A549 (cell line): ENCODE data around the gene ASMTL. TPM values are rescaled to one million over a fixed set of nuclear protein-coding genes. Genes with fewer than 3 reads are reported as not detected.

ENCODE experiments used
- ATAC-seq, 2 experiments: fragments of 200-7000 bp in 1 of 2; fragments of >200 bp in 1 of 2; cut with Nextera tagmentation in 1 of 2; cut with Tn5 transposase in 1 of 2; 3 replicates each; pipeline versions ENCODE4 v1.8.0 to v1.9.1; 2018 to 2020; ENCODE audit warnings: mild to moderate bottlenecking in 1 of 2, moderate library complexity in 1 of 2
- CTCF ChIA-PET: fragments of 300-600 bp; sonication (Branson Sonifier 250); formaldehyde crosslinking; extraction: SDS; loops from one replicate; lab custom pipeline; 2021; ENCODE audit warnings: antibody characterized with exemption, inconsistent platforms; lab: Yijun Ruan, JAX
- POLR2A ChIA-PET: fragments of 350-600 bp; formaldehyde crosslinking; extraction: SDS; loops from one replicate; lab custom pipeline; 2021; ENCODE audit warnings: antibody characterized with exemption, inconsistent platforms; lab: Yijun Ruan, JAX
- DNase-seq, 2 experiments: peaks; one replicate each; pipeline versions ENCODE4 v3.0.0 to v3.0.0-alpha.2; 2011 to 2016; ENCODE audit warnings: low read depth in 1 of 2, low spot score in 1 of 2
- FAIRE-seq: peaks from 2 replicates; lab custom pipeline; 2011; peaks lifted over from hg19 to GRCh38; lab: Jason Lieb, UNC
- H3K27ac ChIP-seq, 2 experiments: fragments of >200 bp; sonication (Bioruptor Twin); formaldehyde crosslinking; 3 replicates each; pipeline ENCODE4 v1.5.1; 2016 to 2017
- H3K4me1 ChIP-seq: fragments of >200 bp; sonication (Bioruptor Twin); formaldehyde crosslinking; 3 replicates; pipeline ENCODE4 v1.6.1; 2016
- H3K4me2 ChIP-seq: fragments of >200 bp; sonication (Bioruptor Twin); formaldehyde crosslinking; 3 replicates; pipeline ENCODE4 v1.6.1; 2016
- H3K4me3 ChIP-seq: fragments of >200 bp; sonication (Bioruptor Twin); formaldehyde crosslinking; 3 replicates; pipeline ENCODE4 v1.5.1; 2016
- H3K9me3 ChIP-seq: fragments of >200 bp; sonication (Bioruptor Twin); formaldehyde crosslinking; 3 replicates; pipeline ENCODE4 v1.6.1; 2016
- ATOH8 ChIP-seq: fragments of 250-450 bp; sonication (Bioruptor Pico); IDR thresholded peaks from 2 replicates; pipeline ENCODE4 v1.5.0; 2020; ENCODE audit warnings: low read depth, mild to moderate bottlenecking, moderate library complexity
- BHLHE40 ChIP-seq: IDR thresholded peaks from 2 replicates; pipeline ENCODE4 v1.6.1; 2012; ENCODE audit warnings: low read depth, low read length, inconsistent platforms
- CBX2 ChIP-seq: fragments of 200-600 bp; sonication (generic); IDR thresholded peaks from 2 replicates; pipeline ENCODE4 v1.6.1; 2016; ENCODE audit warnings: low read depth, mild to moderate bottlenecking, borderline replicate concordance
- CHD2 ChIP-seq: fragments of 150-350 bp; IDR thresholded peaks from 2 replicates; pipeline ENCODE4 v1.6.1; 2014; ENCODE audit warnings: low read length; ENCODE audit not compliant: partially characterized antibody
- E2F6 ChIP-seq: IDR thresholded peaks from 2 replicates; pipeline ENCODE4 v1.6.1; 2012; ENCODE audit warnings: low read depth, borderline replicate concordance
- ESRRA ChIP-seq: fragments of 150-350 bp; IDR thresholded peaks from 2 replicates; pipeline ENCODE4 v1.6.1; 2014; ENCODE audit warnings: mild to moderate bottlenecking, low read length, borderline replicate concordance
- FOXS1 ChIP-seq: fragments of 250-450 bp; sonication (Bioruptor Pico); IDR thresholded peaks from 2 replicates; pipeline ENCODE4 v1.5.0; 2020; ENCODE audit warnings: mild to moderate bottlenecking, moderate library complexity
- GATA3 ChIP-seq: IDR thresholded peaks from 2 replicates; pipeline ENCODE4 v1.6.1; 2012; ENCODE audit warnings: borderline replicate concordance
- JUNB ChIP-seq: fragments of >200 bp; sonication (Bioruptor Twin); formaldehyde crosslinking; IDR thresholded peaks from 2 replicates; pipeline ENCODE4 v1.6.1; 2016
- KDM1A ChIP-seq: fragments of 200-600 bp; sonication (generic); IDR thresholded peaks from 2 replicates; pipeline ENCODE4 v1.6.1; 2016; ENCODE audit warnings: low read depth, mild to moderate bottlenecking
- MAFK ChIP-seq: fragments of 450-650 bp; IDR thresholded peaks from 2 replicates; pipeline ENCODE4 v1.6.1; 2014; ENCODE audit not compliant: partially characterized antibody
- MAZ ChIP-seq: fragments of 150-350 bp; IDR thresholded peaks from 2 replicates; pipeline ENCODE4 v1.6.1; 2014; ENCODE audit warnings: antibody characterized with exemption, low read depth, low read length, borderline replicate concordance
- MYC ChIP-seq: IDR thresholded peaks from 2 replicates; pipeline ENCODE4 v1.6.1; 2012; ENCODE audit warnings: mild to moderate bottlenecking, inconsistent platforms, low read length, improper control_type of control experiment, borderline replicate concordance
- NPAS2 ChIP-seq: fragments of 250-450 bp; sonication (Bioruptor Pico); IDR thresholded peaks from 2 replicates; pipeline ENCODE4 v1.8.0; 2022; ENCODE audit warnings: mild to moderate bottlenecking, moderate library complexity, borderline replicate concordance
- PHF8 ChIP-seq: fragments of 200-600 bp; sonication (generic); IDR thresholded peaks from 2 replicates; pipeline ENCODE4 v1.6.1; 2016; ENCODE audit warnings: low read depth, mild to moderate bottlenecking, antibody characterized with exemption, moderate library complexity, borderline replicate concordance
- POLR2AphosphoS2 ChIP-seq: conservative IDR thresholded peaks from 2 replicates; pipeline ENCODE4 v1.6.1; 2012; ENCODE audit warnings: low read length, improper control_type of control experiment, inconsistent platforms
- REST ChIP-seq: fragments of 200-600 bp; sonication (generic); IDR thresholded peaks from 2 replicates; pipeline ENCODE4 v1.6.1; 2016; ENCODE audit warnings: antibody characterized with exemption, mild to moderate bottlenecking, moderate library complexity
- SMC3 ChIP-seq: fragments of >200 bp; sonication (Bioruptor Twin); formaldehyde crosslinking; IDR thresholded peaks from 3 replicates; pipeline ENCODE4 v1.6.1; 2018; ENCODE audit warnings: inconsistent platforms
- SREBF2 ChIP-seq: fragments of 450-650 bp; IDR thresholded peaks from 2 replicates; pipeline ENCODE4 v1.6.1; 2014; ENCODE audit warnings: mild to moderate bottlenecking, moderate library complexity
- ZNF302 ChIP-seq: fragments of 250-450 bp; sonication (Bioruptor Pico); IDR thresholded peaks from 2 replicates; pipeline ENCODE4 v1.9.0; 2021; ENCODE audit warnings: inconsistent platforms, mild to moderate bottlenecking, moderate library complexity
- WGBS: methylation state at CpG from one replicate; pipeline ENCODE4 v1.1.6; 2017; ENCODE audit errors: missing lambda C conversion rate; 5-methylcytosine and 5-hydroxymethylcytosine counted together
- polyA plus RNA-seq, 4 experiments: library from polyadenylated mRNA; depleted of rRNA in 3 of 4; stranded (reverse); fragments of >200 nt; fragmentation: RNase III in 1 of 4; extraction: RNeasy Plus Mini Kit Qiagen cat#74134 plus additional on column Dnase treatment in 1 of 4; gene quantifications; 2 replicates in 3 of 4; 3 replicates in 1 of 4; pipeline ENCODE4 v1.2.3, GENCODE V29; 2011 to 2017
- TF ChIP-seq, protein P1 (sequence below): fragments of >200 bp; sonication (Bioruptor Twin); formaldehyde crosslinking; IDR thresholded peaks from 3 replicates; pipeline ENCODE4 v1.5.1; 2016
- TF ChIP-seq, protein P2 (sequence below): IDR thresholded peaks from 2 replicates; pipeline ENCODE4 v1.6.1; 2012

ASMTL gene
- polyA plus RNA-seq, 2 of the 4 experiments (the other 2 are of a cell fraction): 12.3 to 15.4 TPM

GRCh38 chrX:1442016-1442665, 10.6 kb downstream of the ASMTL start:
- FAIRE-seq (no peak), DNase-seq (no peak), ATAC-seq (no peak; a peak in 1 of 6 replicates)
- no peak for TF ChIP-seq SMC3
- ChIA-PET POLR2A (no interaction called here), CTCF (no interaction called here)
- Histone ChIP-seq H3K27ac (no peak overlapping the region), H3K4me2 (no peak overlapping the region), H3K4me3 (no peak overlapping the region), H3K4me1 (no peaks in the 10 kb centered on the region), H3K9me3 (no peaks in the 10 kb centered on the region)
- WGBS: 89% methylated on average over 18 of the region's 18 CpGs

DNA sequence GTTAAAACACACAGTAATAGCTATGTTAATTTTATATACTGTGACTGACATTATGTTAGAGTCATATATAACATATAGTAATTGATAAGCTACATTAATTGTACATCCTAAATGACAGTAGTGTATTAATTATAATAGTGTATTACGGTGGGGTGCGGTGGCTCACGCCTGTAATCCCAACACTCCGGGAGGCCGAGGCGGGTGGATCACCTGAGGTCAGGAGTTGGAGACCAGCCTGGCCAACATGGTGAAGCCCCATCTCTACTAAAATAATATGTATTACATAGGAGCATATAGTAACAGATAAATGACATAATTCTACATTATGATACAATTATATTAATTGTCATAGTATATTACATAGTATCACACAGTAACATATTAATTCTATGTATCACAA, 12.2 kb downstream of the ASMTL start:
- WGBS: 94% methylated on average over 6 of the region's 6 CpGs
- POLR2A ChIA-PET: no interaction called here
- FAIRE-seq (no peak), ATAC-seq (no peak), DNase-seq (no peak)
- H3K4me2 ChIP-seq: no peak overlapping the region
- H3K9me3 ChIP-seq: no peaks in the 10 kb centered on the region
- no peak overlapping the region for H3K4me3 ChIP-seq
- CTCF ChIA-PET: no interaction called here
- no peak for TF ChIP-seq PHF8
- no peaks in the 10 kb centered on the region for H3K4me1 ChIP-seq
- H3K27ac ChIP-seq: no peak overlapping the region

- no peak for TF ChIP-seq MAZ
- TF ChIP-seq MAFK: no peak
- TF ChIP-seq ZNF302 (CRISPR knock-in tag): no peak
- TF ChIP-seq KDM1A: no peak
- no peak for TF ChIP-seq MYC
- TF ChIP-seq NPAS2 (CRISPR knock-in tag): no peak
- TF ChIP-seq FOXS1 (CRISPR knock-in tag): no peak
- no peak for TF ChIP-seq JUNB
- TF ChIP-seq ATOH8 (CRISPR knock-in tag): no peak
- no peak for TF ChIP-seq SREBF2
- no peak for TF ChIP-seq GATA3
- TF ChIP-seq, protein P1, sequence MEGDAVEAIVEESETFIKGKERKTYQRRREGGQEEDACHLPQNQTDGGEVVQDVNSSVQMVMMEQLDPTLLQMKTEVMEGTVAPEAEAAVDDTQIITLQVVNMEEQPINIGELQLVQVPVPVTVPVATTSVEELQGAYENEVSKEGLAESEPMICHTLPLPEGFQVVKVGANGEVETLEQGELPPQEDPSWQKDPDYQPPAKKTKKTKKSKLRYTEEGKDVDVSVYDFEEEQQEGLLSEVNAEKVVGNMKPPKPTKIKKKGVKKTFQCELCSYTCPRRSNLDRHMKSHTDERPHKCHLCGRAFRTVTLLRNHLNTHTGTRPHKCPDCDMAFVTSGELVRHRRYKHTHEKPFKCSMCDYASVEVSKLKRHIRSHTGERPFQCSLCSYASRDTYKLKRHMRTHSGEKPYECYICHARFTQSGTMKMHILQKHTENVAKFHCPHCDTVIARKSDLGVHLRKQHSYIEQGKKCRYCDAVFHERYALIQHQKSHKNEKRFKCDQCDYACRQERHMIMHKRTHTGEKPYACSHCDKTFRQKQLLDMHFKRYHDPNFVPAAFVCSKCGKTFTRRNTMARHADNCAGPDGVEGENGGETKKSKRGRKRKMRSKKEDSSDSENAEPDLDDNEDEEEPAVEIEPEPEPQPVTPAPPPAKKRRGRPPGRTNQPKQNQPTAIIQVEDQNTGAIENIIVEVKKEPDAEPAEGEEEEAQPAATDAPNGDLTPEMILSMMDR: no peak
- TF ChIP-seq, protein P2, sequence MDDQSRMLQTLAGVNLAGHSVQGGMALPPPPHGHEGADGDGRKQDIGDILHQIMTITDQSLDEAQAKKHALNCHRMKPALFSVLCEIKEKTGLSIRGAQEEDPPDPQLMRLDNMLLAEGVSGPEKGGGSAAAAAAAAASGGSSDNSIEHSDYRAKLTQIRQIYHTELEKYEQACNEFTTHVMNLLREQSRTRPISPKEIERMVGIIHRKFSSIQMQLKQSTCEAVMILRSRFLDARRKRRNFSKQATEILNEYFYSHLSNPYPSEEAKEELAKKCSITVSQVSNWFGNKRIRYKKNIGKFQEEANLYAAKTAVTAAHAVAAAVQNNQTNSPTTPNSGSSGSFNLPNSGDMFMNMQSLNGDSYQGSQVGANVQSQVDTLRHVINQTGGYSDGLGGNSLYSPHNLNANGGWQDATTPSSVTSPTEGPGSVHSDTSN: no peak
- TF ChIP-seq ESRRA: no peak
- TF ChIP-seq BHLHE40: no peak
- no peak for TF ChIP-seq REST
- TF ChIP-seq E2F6: no peak
- TF ChIP-seq CHD2: no peak
- no peak for TF ChIP-seq POLR2AphosphoS2
- TF ChIP-seq CBX2: no peak
- no peak for FAIRE-seq
- H3K4me1 ChIP-seq: no peaks in the 10 kb centered on the region
- ATAC-seq: peak; percentile 53 to 60
- no peaks in the 10 kb centered on the region for H3K9me3 ChIP-seq
- ChIA-PET POLR2A (no interaction called here), CTCF (no interaction called here)
- no peak overlapping the region for H3K27ac ChIP-seq
- DNase-seq: no peak
- H3K4me2 ChIP-seq: no peak overlapping the region
- no peak overlapping the region for H3K4me3 ChIP-seq
- WGBS: 90% methylated on average over 19 of the region's 20 CpGs
Observed at GRCh38 chrX:1435241-1435895, 17.3 kb downstream of the ASMTL start.
